Right atrium auricular region (tissue), 2 donors: ENCODE measurements around the gene FLVCR2. TPM values are rescaled to one million over a fixed set of nuclear protein-coding genes. Genes with fewer than 3 reads are reported as not detected.

Source experiments
- DNase-seq: peaks from one replicate; pipeline ENCODE4 v3.0.0-alpha.2; 2019; ENCODE audit warnings: low spot score
- H3K27ac ChIP-seq, 2 donors: fragments of 200-600 bp; sonication (generic); 1 replicate in 1 of 2; 2 replicates in 1 of 2; pipeline ENCODE4 v1.5.1; 2016 to 2019
- H3K27me3 ChIP-seq, 2 donors: fragments of 200-600 bp; sonication (generic); one replicate each; pipeline versions ENCODE4 v1.5.1 to v1.6.0; 2017 to 2019
- H3K36me3 ChIP-seq: fragments of 200-600 bp; sonication (generic); one replicate; pipeline ENCODE4 v1.5.1; 2016
- H3K4me1 ChIP-seq, 2 donors: fragments of 200-600 bp; sonication (generic); one replicate each; pipeline versions ENCODE4 v1.5.1 to v1.6.0; 2017 to 2019
- H3K4me3 ChIP-seq, 2 donors: fragments of 200-600 bp; sonication (generic); 1 replicate in 1 of 2; 2 replicates in 1 of 2; pipeline ENCODE4 v1.5.1; 2017 to 2019; ENCODE audit warnings: mild to moderate bottlenecking in 1 of 2, moderate library complexity in 1 of 2
- H3K9me3 ChIP-seq, 2 donors: fragments of 200-600 bp; sonication (generic); one replicate each; pipeline ENCODE4 v1.5.1; 2019
- CTCF ChIP-seq, 2 donors: fragments of 200-600 bp; sonication (generic); IDR thresholded peaks; one replicate each; pipeline ENCODE4 v1.5.1; 2019; ENCODE audit warnings: antibody characterized with exemption in 2 of 2
- total RNA-seq, 2 donors: library from RNA; depleted of rRNA; stranded (reverse); fragments of >200 nt; gene quantifications; one replicate each; pipeline ENCODE4 v1.1.0, GENCODE V29; 2016

Gene FLVCR2
- 1 to 10 TPM; 2.2 to 5.5 TPM for total RNA-seq

GRCh38 chr14:75578102-75578785 is at the start of gene FLVCR2:
TSS of gene FLVCR2 (plus strand) at chr14:75578620. CDS start at chr14:75578973, 353 bp downstream.
- no peak for TF ChIP-seq CTCF (IDR thresholded peaks at IDR 0.05)
- Histone ChIP-seq H3K36me3 (no peaks in the 10 kb centered on the region), H3K27ac (peak within 1 kb of the TSS; percentile 71 to 82), H3K4me1 (peaks cover 0 to 23% of the 10 kb centered on the region in 2 donors), H3K9me3 (no peaks in the 10 kb centered on the region), H3K4me3 (peak within 1 kb of the TSS; percentile 41 to 62), H3K27me3 (no peaks in the 10 kb centered on the region)
- peak; percentile 87 for DNase-seq

GRCh38 chr14:75531256-75531655 is 47.2 kb upstream of the FLVCR2 start:
- no peaks in the 10 kb centered on the region for H3K4me1 ChIP-seq
- no peak overlapping the region for H3K27ac ChIP-seq
- no peaks in the 10 kb centered on the region for H3K9me3 ChIP-seq
- H3K27me3 ChIP-seq: no peaks in the 10 kb centered on the region
- no peak for TF ChIP-seq CTCF (IDR thresholded peaks at IDR 0.05)
- no peaks in the 10 kb centered on the region for H3K36me3 ChIP-seq
- DNase-seq: no peak
- H3K4me3 ChIP-seq: no peak overlapping the region

GRCh38 chr14:75531660-75532317 is 46.6 kb upstream of the FLVCR2 start:
- Histone ChIP-seq H3K27ac (no peak overlapping the region), H3K27me3 (no peaks in the 10 kb centered on the region), H3K4me3 (no peak overlapping the region), H3K9me3 (no peaks in the 10 kb centered on the region), H3K4me1 (no peaks in the 10 kb centered on the region), H3K36me3 (no peaks in the 10 kb centered on the region)
- DNase-seq: no peak
- no peak for TF ChIP-seq CTCF (IDR thresholded peaks at IDR 0.05)

GRCh38 chr14:75533791-75534555 is 44.4 kb upstream of the FLVCR2 start:
- no peak for DNase-seq
- Histone ChIP-seq H3K4me1 (no peaks in the 10 kb centered on the region), H3K27me3 (no peaks in the 10 kb centered on the region), H3K4me3 (no peak overlapping the region), H3K36me3 (no peaks in the 10 kb centered on the region), H3K27ac (peak overlapping the region; percentile 78 to 86), H3K9me3 (no peaks in the 10 kb centered on the region)
- TF ChIP-seq CTCF (IDR thresholded peaks at IDR 0.05): no peak

- H3K27ac ChIP-seq: peak overlapping the region; percentile 78 to 86
- H3K36me3 ChIP-seq: no peaks in the 10 kb centered on the region
- H3K4me1 ChIP-seq: no peaks in the 10 kb centered on the region
- DNase-seq: no peak
- no peaks in the 10 kb centered on the region for H3K9me3 ChIP-seq
- H3K4me3 ChIP-seq: no peak overlapping the region
- no peaks in the 10 kb centered on the region for H3K27me3 ChIP-seq
- TF ChIP-seq CTCF (IDR thresholded peaks at IDR 0.05): no peak
Observed at GRCh38 chr14:75535164-75535898, 43.1 kb upstream of the FLVCR2 start.
